CD1c-positive myeloid dendritic cell (primary cell): ENCODE measurements around the gene THSD4.
A peak's percentile ranks its signal among the peaks of the same experiment; 100 is the strongest.
"Not testable (repeated sequence)": the region's sequence is repeated elsewhere in the genome, so short reads cannot be mapped to it uniquely, and the experiment has no call there.

Experiments used
- DNase-seq: peaks from one replicate; pipeline ENCODE4 v3.0.0-alpha.2; 2016; ENCODE audit errors: extremely low spot score

Gene THSD4

GRCh38 chr15:71716990-71717389 is 601.7 kb downstream of the THSD4 start:
- no peak for DNase-seq

- DNase-seq, result no peak
Measured at GRCh38 chr15:71718116-71718910, 603.0 kb downstream of the THSD4 start.

- DNase-seq, result no peak
Measured at GRCh38 chr15:71723344-71723743, 608.1 kb downstream of the THSD4 start.

GRCh38 chr15:71725207-71725955 is 610.1 kb downstream of the THSD4 start:
- not testable (repeated sequence) for DNase-seq

GRCh38 chr15:71728881-71729280 is 613.6 kb downstream of the THSD4 start:
- no peak for DNase-seq

- DNase-seq, result no peak
Measured at GRCh38 chr15:71729319-71729718, 614.0 kb downstream of the THSD4 start.

GRCh38 chr15:71730277-71731144 is 615.2 kb downstream of the THSD4 start:
- peak; percentile 35 for DNase-seq

GRCh38 chr15:71732636-71733035 is 617.4 kb downstream of the THSD4 start:
- no peak for DNase-seq

- DNase-seq, result no peak
Measured at GRCh38 chr15:71733122-71733521, 617.9 kb downstream of the THSD4 start.

- DNase-seq, result no peak
Measured at GRCh38 chr15:71734709-71735384, 619.6 kb downstream of the THSD4 start.

- no peak for DNase-seq
Measured at GRCh38 chr15:71735385-71735757, 620.1 kb downstream of the THSD4 start.

- no peak for DNase-seq
Measured at GRCh38 chr15:71736286-71736947, 621.1 kb downstream of the THSD4 start.

- no peak for DNase-seq
Measured at GRCh38 chr15:71737761-71738160, 622.5 kb downstream of the THSD4 start.

GRCh38 chr15:71739355-71739754 is 624.1 kb downstream of the THSD4 start:
- DNase-seq, result no peak

- no peak for DNase-seq
Measured at GRCh38 chr15:71742964-71743363, 627.7 kb downstream of the THSD4 start.

GRCh38 chr15:71743861-71744382 is 628.7 kb downstream of the THSD4 start:
- peak; percentile 57 for DNase-seq

- DNase-seq, result no peak
Measured at GRCh38 chr15:71746719-71747118, 631.4 kb downstream of the THSD4 start.

- no peak for DNase-seq
Measured at GRCh38 chr15:71747128-71748083, 632.1 kb downstream of the THSD4 start.

GRCh38 chr15:71748293-71748718 is 633.0 kb downstream of the THSD4 start:
- DNase-seq, result no peak

- DNase-seq, result no peak
Measured at GRCh38 chr15:71749500-71749899, 634.2 kb downstream of the THSD4 start.
